ENCODE measurements around the gene KIZ.

KIZ gene, protein sequence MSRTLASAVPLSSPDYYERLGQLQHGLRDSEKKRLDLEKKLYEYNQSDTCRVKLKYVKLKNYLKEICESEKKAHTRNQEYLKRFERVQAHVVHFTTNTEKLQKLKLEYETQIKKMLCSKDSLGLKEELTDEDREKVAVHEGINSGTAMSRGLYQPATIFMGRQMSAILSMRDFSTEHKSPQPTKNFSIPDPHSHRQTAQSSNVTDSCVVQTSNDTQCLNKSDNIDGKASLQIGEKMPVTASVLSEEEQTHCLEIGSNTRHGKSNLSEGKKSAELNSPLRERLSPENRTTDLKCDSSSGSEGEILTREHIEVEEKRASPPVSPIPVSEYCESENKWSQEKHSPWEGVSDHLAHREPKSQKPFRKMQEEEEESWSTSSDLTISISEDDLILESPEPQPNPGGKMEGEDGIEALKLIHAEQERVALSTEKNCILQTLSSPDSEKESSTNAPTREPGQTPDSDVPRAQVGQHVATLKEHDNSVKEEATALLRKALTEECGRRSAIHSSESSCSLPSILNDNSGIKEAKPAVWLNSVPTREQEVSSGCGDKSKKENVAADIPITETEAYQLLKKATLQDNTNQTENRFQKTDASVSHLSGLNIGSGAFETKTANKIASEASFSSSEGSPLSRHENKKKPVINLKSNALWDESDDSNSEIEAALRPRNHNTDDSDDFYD

GRCh38 chr20:21125849-21126580 is at the start of gene KIZ:
TSS of gene KIZ (plus strand) at chr20:21126082. CDS start at chr20:21126116, 34 bp downstream.
- peak; percentile 95 for DNase-seq

GRCh38 chr20:21077809-21078345 is 48.0 kb upstream of the KIZ start:
- no peak for DNase-seq

- no peak for DNase-seq
Observed at GRCh38 chr20:21082584-21082983, 43.3 kb upstream of the KIZ start.

DNA sequence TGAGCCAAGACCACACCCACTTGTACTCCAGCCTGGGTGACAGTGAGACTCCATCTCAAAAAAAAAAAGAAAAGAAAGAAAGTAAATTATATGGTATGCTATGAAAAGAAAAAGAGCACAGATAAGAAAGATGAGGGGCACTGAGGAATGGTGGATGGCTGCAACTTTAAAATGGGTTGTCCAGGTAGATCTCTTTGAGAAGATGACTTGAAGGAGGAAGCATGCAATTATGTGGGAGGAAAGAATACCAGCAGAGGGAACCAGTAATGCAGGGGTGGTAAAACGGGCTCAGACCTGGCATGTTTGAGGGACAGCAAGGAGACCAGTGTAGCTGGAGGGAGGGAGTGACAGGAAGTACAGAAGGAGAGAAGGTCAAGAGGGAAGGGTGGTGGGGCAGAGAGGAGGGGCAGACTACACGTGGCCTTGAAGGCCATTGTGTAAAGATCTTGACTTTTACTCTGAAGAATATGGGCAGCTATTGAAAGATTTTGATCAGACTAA is 42.0 kb upstream of the KIZ start:
- no peak for DNase-seq

- no peak for DNase-seq
Observed at GRCh38 chr20:21087862-21088540, 37.9 kb upstream of the KIZ start.

- no peak for DNase-seq
Observed at GRCh38 chr20:21089391-21089790, 36.5 kb upstream of the KIZ start.

DNA sequence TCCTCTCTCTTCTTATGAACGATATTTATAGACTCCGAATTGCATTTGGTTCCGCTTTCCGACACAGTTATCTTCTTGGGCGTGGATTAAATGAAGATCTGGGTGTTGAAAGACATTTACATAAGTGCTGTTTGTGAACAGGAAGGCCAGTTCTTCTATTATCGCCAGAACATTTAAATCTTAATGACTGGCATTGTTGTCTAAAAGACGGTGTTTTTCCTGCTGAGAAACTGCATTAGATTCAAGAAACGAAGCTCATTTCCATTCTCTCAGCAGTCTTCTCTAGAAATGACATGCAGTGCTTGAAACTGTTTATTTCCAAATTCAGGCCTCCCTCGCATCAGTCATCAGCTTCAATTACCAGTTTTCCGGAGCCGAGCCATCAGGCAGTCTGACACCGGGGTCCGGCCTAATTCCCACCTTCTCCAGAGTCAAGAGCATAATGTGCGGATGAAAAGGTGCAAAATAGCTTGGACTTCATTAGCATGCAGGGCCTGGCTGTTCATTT is 35.7 kb upstream of the KIZ start:
- DNase-seq, result no peak

GRCh38 chr20:21090721-21091120 is 35.2 kb upstream of the KIZ start:
- no peak for DNase-seq

DNA sequence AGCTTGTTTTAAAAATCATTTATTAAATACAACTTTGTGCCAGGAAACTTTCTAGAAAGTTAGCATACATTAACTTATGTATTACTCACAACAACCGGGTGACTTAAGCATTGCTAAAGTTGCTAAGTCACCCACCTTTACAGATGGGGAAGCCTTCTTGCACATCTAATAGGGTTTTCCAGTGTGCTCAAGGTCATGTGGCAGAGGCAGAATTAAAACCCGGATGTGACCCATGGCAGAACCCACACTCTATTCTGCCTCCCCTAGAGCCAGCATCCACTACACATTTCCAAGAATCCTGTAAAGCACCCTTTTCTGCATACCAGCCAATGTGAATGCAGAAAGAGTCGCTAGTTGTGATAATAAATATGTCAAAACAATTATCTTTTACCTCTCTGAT is 33.1 kb upstream of the KIZ start:
- no peak for DNase-seq

GRCh38 chr20:21096321-21097043 is 29.4 kb upstream of the KIZ start:
- peak; percentile 75 for DNase-seq

- peak; percentile 60 for DNase-seq
Observed at GRCh38 chr20:21099751-21100577, 25.9 kb upstream of the KIZ start.

DNA sequence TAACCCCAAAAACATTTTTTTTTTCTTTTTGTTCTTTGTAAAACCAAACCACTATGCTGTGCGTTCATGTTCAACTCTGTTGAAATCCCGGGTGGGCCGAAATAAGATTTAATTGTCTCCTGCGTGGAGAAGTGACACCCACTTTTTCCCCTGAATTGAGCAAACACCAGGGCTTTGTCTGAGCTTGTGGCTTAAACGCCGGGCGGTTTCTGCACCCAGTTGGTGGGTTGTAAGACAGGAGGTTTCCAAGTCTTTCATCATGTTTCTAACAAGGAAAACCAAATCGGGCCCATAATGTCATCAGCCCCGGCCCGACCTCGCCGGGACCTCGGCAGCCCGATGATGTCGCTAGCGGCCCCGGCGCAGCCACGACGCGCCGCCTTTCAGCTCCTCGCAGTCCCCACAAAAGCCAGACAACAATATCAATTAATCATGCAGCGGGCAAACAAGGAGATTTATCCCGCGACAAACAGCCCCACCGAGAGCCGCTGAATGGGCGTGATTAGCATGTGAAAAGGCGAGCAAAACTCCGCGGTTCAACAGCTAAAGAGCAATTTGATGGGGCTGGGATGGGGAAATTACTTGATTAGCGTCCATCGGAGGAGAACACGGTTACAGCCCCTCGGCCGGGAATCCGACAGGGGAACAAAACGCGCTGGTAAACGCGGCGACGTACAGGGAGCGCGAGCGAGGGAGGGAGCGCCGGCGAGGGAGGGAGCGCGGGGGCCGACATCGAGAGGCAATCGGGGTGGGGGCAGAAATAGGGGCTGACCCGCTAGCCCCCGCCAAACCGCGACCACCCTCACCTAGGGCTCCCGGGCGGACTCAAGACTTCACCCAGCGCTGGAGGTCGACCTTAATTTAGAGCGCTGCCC is 25.1 kb upstream of the KIZ start:
- DNase-seq, result peak; percentile 59

- peak; percentile 49 for DNase-seq
Observed at GRCh38 chr20:21101453-21101931, 24.4 kb upstream of the KIZ start.

GRCh38 chr20:21101932-21102575 is 23.8 kb upstream of the KIZ start:
- peak; percentile 54 for DNase-seq

DNA sequence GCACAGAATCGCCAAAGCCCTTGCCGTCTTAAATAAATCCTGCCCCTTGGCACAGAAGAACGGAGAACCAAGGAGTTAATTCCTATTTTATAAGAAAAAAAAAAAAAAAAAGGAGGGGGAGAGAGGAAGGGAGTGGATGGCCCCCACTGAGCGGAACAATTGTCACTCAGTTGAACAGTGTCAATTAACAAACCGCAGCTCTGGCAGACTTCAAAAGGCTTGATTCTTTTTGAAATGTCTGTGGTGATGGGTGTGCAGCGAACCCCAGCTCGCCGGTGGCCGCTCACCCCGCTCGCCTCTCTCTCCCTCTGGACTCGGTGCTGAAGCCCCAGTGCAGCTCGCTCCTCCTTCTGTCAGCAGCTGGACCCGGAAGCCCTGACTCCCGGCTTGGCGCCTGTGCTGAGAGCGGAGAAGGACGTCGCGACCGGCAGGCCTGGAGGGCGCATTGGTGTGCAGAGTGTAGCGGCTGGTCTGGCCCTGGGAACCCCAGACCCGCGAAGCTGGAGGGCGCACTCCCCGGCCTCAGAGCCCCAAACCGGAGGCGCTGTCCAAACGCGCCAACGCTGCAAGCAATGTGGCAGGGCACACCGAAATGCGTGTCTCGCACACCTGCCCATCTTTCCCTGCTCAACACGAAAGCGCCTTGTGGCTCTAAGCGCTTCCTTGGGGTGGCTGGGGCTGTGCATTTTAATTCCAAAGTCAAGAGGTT is 23.1 kb upstream of the KIZ start:
- peak; percentile 58 for DNase-seq

GRCh38 chr20:21103582-21104465 is 22.1 kb upstream of the KIZ start:
- DNase-seq, result no peak

DNA sequence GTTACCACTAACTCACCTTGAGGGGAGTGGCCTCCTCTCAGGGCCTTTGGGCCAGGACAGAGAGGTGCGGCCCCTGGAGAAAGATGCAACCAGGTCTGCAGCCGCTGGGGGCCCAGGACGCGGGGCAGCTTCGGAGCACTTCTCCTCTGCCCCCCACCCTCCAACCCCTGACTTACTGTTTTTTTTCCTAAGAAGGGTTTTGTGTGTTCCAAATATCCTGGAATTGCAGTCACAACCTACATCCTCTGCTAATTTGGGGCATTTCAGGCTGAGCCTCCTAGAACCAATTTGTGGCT is 21.5 kb upstream of the KIZ start:
- no peak for DNase-seq

DNA sequence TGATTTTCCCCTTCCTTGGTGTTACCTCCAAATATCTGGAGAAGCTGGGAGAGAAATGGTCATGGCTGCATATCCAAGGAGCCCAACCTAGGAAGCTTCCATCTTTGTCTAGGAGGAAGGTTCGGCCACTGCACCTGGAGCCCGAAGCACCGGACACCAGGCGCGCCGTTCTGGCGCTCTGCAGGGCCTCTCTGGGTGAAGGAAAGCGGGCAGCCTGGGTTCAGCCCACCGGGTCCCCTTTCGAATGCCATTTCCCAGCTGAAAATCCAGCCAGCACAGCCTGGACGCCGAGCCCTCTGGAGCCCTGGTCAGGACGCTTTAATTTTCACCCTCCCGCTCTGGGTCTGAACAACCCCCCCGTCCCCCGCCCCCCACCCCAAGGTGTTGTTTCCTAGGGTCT is 21.0 kb upstream of the KIZ start:
- no peak for DNase-seq
